Measurements from ENCODE around the gene EEIG1.

The EEIG1 gene

GRCh38 chr9:127971357-127972235 lies 9.2 kb downstream of the EEIG1 start:
- Histone ChIP-seq H3K27me3 (replicated peaks in 2 of 5; ENCODE audit: control insufficient read depth in 4 of 5, insufficient read depth in 5 of 5, low read length in 4 of 5) (no peaks in the 10 kb centered on the region), H3K9me3 (ENCODE audit: control extremely low read depth in 1 of 5, control insufficient read depth in 4 of 5, insufficient read depth in 2 of 5, low read depth in 1 of 5, low read length in 4 of 5) (no peaks in the 10 kb centered on the region), H3K27ac (ENCODE audit: insufficient read depth in 1 of 2, low read depth in 1 of 2, low read length in 2 of 2, poor library complexity in 1 of 2, severe bottlenecking in 2 of 2) (no peak overlapping the region), H3K36me3 (ENCODE audit: control insufficient read depth in 4 of 4, insufficient read depth in 4 of 4, low read length in 3 of 4) (no peaks in the 10 kb centered on the region), H3K4me1 (ENCODE audit: control extremely low read depth in 1 of 4, control insufficient read depth in 4 of 4, insufficient read depth in 4 of 4, low read length in 3 of 4) (peaks cover 0 to 55% (median 44%) of the 10 kb centered on the region in 4 experiments), H3K4me3 (ENCODE audit: control insufficient read depth in 1 of 7, extremely low read depth in 1 of 7, insufficient read depth in 4 of 7, low read depth in 2 of 7, low read length in 6 of 7) (no peak overlapping the region)
- POLR2A ChIA-PET = interaction anchor here (0.6 kb wide), 1 partner anchor 36 kb away, joined by 3 read pairs; no protein-coding TSS in a partner anchor
- WGBS (ENCODE audit: insufficient coverage) = 59% methylated on average over 7 of the region's 20 CpGs
- peak in 2 of 3 donors; percentile 46 to 50 for DNase-seq
- CTCF ChIA-PET = interaction anchor here (1.2 to 2.4 kb wide), 4 partner anchors 11 to 63 kb away, joined by 3 to 7 read pairs (median 4); no protein-coding TSS in a partner anchor

DNA sequence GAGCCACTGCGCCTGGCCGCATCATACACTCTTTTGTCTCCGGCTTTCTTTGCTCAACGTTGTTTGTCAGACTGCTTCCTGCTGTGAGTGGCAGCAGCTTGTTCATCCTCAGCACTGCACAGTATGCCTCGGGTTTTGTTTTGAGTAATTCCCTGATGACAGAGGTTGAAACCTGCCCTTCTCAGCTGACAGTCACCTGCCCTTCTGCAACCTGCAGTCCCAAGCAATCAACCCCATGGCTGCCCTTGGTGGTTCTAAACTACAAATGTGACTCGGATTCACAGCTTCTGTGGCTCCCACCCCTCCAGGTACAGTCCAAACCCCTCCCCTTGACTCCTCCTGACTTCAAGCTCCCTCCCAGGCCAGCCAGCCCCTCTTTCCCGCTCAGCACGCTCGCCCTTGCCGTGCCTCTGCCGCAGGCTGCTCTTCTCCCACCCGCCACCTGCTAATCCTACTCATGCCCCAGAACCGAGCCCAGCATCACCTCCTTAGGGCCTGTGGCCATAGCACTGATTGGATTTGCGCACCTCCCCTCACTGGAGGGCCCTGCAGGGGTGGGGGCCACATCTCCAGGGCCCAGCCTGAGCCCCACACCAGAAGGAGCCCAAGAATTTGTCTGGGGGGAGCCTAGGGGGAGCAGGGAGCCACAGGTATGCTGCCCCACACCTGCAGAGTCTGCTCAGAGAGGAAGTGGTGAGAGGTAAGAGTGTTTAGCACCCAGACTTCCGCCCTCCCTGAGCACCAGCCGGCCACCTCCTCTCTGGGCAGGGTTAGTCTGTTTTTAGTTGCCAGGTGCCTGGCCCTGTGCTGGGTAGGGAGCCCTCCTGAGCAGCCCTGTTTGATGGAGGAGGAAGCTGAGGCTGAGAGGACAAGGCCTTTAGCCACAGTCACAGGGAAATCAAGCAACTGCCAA lies 10.1 kb downstream of the EEIG1 start:
- ChIA-PET CTCF (interaction anchor here (1.2 to 2.4 kb wide), 3 partner anchors 10 to 64 kb away, joined by 3 to 7 read pairs (median 6); no protein-coding TSS in a partner anchor), POLR2A (no interaction called here)
- Histone ChIP-seq H3K4me3 (ENCODE audit: control insufficient read depth in 1 of 7, extremely low read depth in 1 of 7, insufficient read depth in 4 of 7, low read depth in 2 of 7, low read length in 6 of 7) (no peak overlapping the region), H3K9me3 (ENCODE audit: control extremely low read depth in 1 of 5, control insufficient read depth in 4 of 5, insufficient read depth in 2 of 5, low read depth in 1 of 5, low read length in 4 of 5) (no peaks in the 10 kb centered on the region), H3K27me3 (replicated peaks in 2 of 5; ENCODE audit: control insufficient read depth in 4 of 5, insufficient read depth in 5 of 5, low read length in 4 of 5) (no peaks in the 10 kb centered on the region), H3K4me1 (ENCODE audit: control extremely low read depth in 1 of 4, control insufficient read depth in 4 of 4, insufficient read depth in 4 of 4, low read length in 3 of 4) (peaks cover 0 to 64% (median 54%) of the 10 kb centered on the region in 4 experiments), H3K36me3 (ENCODE audit: control insufficient read depth in 4 of 4, insufficient read depth in 4 of 4, low read length in 3 of 4) (no peaks in the 10 kb centered on the region), H3K27ac (ENCODE audit: insufficient read depth in 1 of 2, low read depth in 1 of 2, low read length in 2 of 2, poor library complexity in 1 of 2, severe bottlenecking in 2 of 2) (no peak overlapping the region)
- DNase-seq = no peak
- 76% methylated on average over 12 of the region's 16 CpGs for WGBS (ENCODE audit: insufficient coverage)

DNA sequence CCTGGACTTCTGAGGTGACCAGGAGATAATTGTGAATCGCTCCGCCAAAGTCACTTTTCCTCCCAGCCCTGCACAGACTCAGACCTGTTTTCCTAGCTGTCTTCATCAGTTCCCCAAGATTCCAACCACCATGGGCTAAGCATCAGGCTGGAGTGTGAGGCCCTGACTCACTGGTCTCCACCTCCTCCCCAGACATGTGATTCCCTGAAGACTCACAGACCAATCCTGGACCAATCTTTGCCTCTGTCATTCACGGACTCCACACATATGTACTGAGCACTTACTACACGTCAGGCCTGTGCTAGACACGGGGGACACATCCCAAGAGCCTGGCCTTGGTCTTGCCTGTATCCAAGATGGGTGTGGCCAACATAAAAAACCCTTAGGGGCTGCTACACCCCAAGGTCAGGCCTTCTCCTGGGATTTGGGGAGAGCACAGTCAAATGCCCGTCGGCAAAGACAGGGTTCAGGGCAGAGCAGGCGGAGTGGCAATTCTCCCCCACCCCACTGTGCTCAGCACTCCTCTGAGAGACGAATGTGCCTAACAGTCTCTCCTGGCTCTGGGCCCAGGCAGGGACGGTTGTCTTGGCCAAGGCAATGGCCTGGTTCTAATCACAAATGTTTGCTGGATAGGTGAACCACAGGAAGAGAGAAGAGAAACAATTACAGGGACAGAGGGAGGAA lies 11.9 kb downstream of the EEIG1 start:
- Histone ChIP-seq H3K36me3 (ENCODE audit: control insufficient read depth in 4 of 4, insufficient read depth in 4 of 4, low read length in 3 of 4) (no peaks in the 10 kb centered on the region), H3K9me3 (ENCODE audit: control extremely low read depth in 1 of 5, control insufficient read depth in 4 of 5, insufficient read depth in 2 of 5, low read depth in 1 of 5, low read length in 4 of 5) (no peaks in the 10 kb centered on the region), H3K27me3 (replicated peaks in 2 of 5; ENCODE audit: control insufficient read depth in 4 of 5, insufficient read depth in 5 of 5, low read length in 4 of 5) (no peaks in the 10 kb centered on the region), H3K4me1 (ENCODE audit: control extremely low read depth in 1 of 4, control insufficient read depth in 4 of 4, insufficient read depth in 4 of 4, low read length in 3 of 4) (peaks cover 0 to 69% (median 59%) of the 10 kb centered on the region in 4 experiments), H3K27ac (ENCODE audit: insufficient read depth in 1 of 2, low read depth in 1 of 2, low read length in 2 of 2, poor library complexity in 1 of 2, severe bottlenecking in 2 of 2) (no peak overlapping the region), H3K4me3 (ENCODE audit: control insufficient read depth in 1 of 7, extremely low read depth in 1 of 7, insufficient read depth in 4 of 7, low read depth in 2 of 7, low read length in 6 of 7) (no peak overlapping the region)
- no peak for DNase-seq
- 82% methylated on average over 9 of the region's 10 CpGs for WGBS (ENCODE audit: insufficient coverage)
- POLR2A ChIA-PET = no interaction called here
- CTCF ChIA-PET = interaction anchor here (1.3 kb wide), 1 partner anchor 124 kb away, joined by 3 read pairs; no protein-coding TSS in a partner anchor

DNA sequence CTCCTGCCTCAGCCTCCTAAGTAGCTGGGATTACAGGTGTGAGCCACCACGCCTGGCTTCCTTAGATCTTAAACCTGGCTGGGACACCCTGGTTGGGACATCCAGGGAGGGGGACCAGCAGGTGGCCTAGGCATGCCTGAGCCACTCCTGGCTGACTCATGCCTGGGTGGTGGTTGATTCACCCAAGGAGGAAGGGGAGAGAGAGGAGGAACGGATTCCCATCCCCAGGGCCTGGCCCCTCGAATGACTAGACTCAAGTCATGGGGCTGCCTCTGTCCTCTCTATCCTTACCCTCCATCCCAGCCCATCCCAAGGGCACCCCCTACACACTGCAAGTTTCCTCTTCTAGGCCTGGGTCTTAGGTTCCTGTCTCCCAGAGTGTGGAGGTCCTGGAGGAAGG lies 12.7 kb downstream of the EEIG1 start:
- POLR2A ChIA-PET = no interaction called here
- Histone ChIP-seq H3K27me3 (replicated peaks in 2 of 5; ENCODE audit: control insufficient read depth in 4 of 5, insufficient read depth in 5 of 5, low read length in 4 of 5) (no peaks in the 10 kb centered on the region), H3K4me1 (ENCODE audit: control extremely low read depth in 1 of 4, control insufficient read depth in 4 of 4, insufficient read depth in 4 of 4, low read length in 3 of 4) (peaks cover 0 to 69% (median 59%) of the 10 kb centered on the region in 4 experiments), H3K4me3 (ENCODE audit: control insufficient read depth in 1 of 7, extremely low read depth in 1 of 7, insufficient read depth in 4 of 7, low read depth in 2 of 7, low read length in 6 of 7) (no peak overlapping the region), H3K27ac (ENCODE audit: insufficient read depth in 1 of 2, low read depth in 1 of 2, low read length in 2 of 2, poor library complexity in 1 of 2, severe bottlenecking in 2 of 2) (no peak overlapping the region), H3K36me3 (ENCODE audit: control insufficient read depth in 4 of 4, insufficient read depth in 4 of 4, low read length in 3 of 4) (no peaks in the 10 kb centered on the region), H3K9me3 (ENCODE audit: control extremely low read depth in 1 of 5, control insufficient read depth in 4 of 5, insufficient read depth in 2 of 5, low read depth in 1 of 5, low read length in 4 of 5) (no peaks in the 10 kb centered on the region)
- DNase-seq = peak; percentile 48 to 67 (median 60)
- WGBS (ENCODE audit: insufficient coverage) = 91% methylated on average over 1 of the region's 3 CpGs
- CTCF ChIA-PET = interaction anchor here (1.0 to 1.4 kb wide), 3 partner anchors 9 to 67 kb away, joined by 3 to 6 read pairs (median 4); no protein-coding TSS in a partner anchor

- peak in 2 of 3 donors; percentile 35 to 42 for DNase-seq
- peaks cover 0 to 66% (median 56%) of the 10 kb centered on the region in 4 experiments for H3K4me1 ChIP-seq (ENCODE audit: control extremely low read depth in 1 of 4, control insufficient read depth in 4 of 4, insufficient read depth in 4 of 4, low read length in 3 of 4)
- no peaks in the 10 kb centered on the region for H3K36me3 ChIP-seq (ENCODE audit: control insufficient read depth in 4 of 4, insufficient read depth in 4 of 4, low read length in 3 of 4)
- no peaks in the 10 kb centered on the region for H3K9me3 ChIP-seq (ENCODE audit: control extremely low read depth in 1 of 5, control insufficient read depth in 4 of 5, insufficient read depth in 2 of 5, low read depth in 1 of 5, low read length in 4 of 5)
- no peaks in the 10 kb centered on the region for H3K27me3 ChIP-seq (replicated peaks in 2 of 5; ENCODE audit: control insufficient read depth in 4 of 5, insufficient read depth in 5 of 5, low read length in 4 of 5)
- ChIA-PET CTCF (interaction anchor here (1.0 to 1.4 kb wide), 4 partner anchors 10 to 68 kb away, joined by 3 to 6 read pairs (median 4); no protein-coding TSS in a partner anchor), POLR2A (no interaction called here)
- H3K27ac ChIP-seq (ENCODE audit: insufficient read depth in 1 of 2, low read depth in 1 of 2, low read length in 2 of 2, poor library complexity in 1 of 2, severe bottlenecking in 2 of 2) = no peak overlapping the region
- H3K4me3 ChIP-seq (ENCODE audit: control insufficient read depth in 1 of 7, extremely low read depth in 1 of 7, insufficient read depth in 4 of 7, low read depth in 2 of 7, low read length in 6 of 7) = peak overlapping the region in 1 of 7 experiments; percentile 20
- 65% methylated on average over 8 of the region's 9 CpGs for WGBS (ENCODE audit: insufficient coverage)
These were observed 13.5 kb downstream of the EEIG1 start for GRCh38 chr9:127967151-127967809.

Measured in common myeloid progenitor, CD34-positive (primary cell).